Hematopoietic multipotent progenitor cell treated with erythropoietin and hydrocortisone succinate and interleukin-3 and kit ligand, for 6 days (in vitro differentiated cells): Measurements from ENCODE around the gene KCNG1.
"Not testable (repeated sequence)": the region's sequence is repeated elsewhere in the genome, so short reads cannot be mapped to it uniquely, and the experiment has no call there.

Experiments used
- DNase-seq: peaks from one replicate; pipeline ENCODE4 v3.0.0-alpha.2; 2015

The KCNG1 gene

GRCh38 chr20:51022803-51023616 is at the start of gene KCNG1:
TSS of gene KCNG1 (minus strand) at chr20:51023107. CDS start at chr20:51010338, 12,769 bp downstream.
- peak; percentile 79 for DNase-seq

GRCh38 chr20:51070621-51071020 is 47.7 kb upstream of the KCNG1 start:
- DNase-seq: no peak

GRCh38 chr20:51067792-51068191 is 44.9 kb upstream of the KCNG1 start:
- DNase-seq: no peak

- no peak for DNase-seq
Measured at GRCh38 chr20:51065615-51066014, 42.7 kb upstream of the KCNG1 start.

GRCh38 chr20:51064137-51064536 is 41.2 kb upstream of the KCNG1 start:
- no peak for DNase-seq

GRCh38 chr20:51062065-51062464 is 39.2 kb upstream of the KCNG1 start:
- DNase-seq: no peak

- no peak for DNase-seq
Measured at GRCh38 chr20:51061418-51062045, 38.6 kb upstream of the KCNG1 start.

- DNase-seq: no peak
Measured at GRCh38 chr20:51060301-51060700, 37.4 kb upstream of the KCNG1 start.

- DNase-seq: no peak
Measured at GRCh38 chr20:51059862-51060261, 37.0 kb upstream of the KCNG1 start.

- DNase-seq: no peak
Measured at GRCh38 chr20:51058017-51058416, 35.1 kb upstream of the KCNG1 start.

- DNase-seq: no peak
Measured at GRCh38 chr20:51054233-51054632, 31.3 kb upstream of the KCNG1 start.

GRCh38 chr20:51050531-51051075 is 27.7 kb upstream of the KCNG1 start:
- no peak for DNase-seq

- DNase-seq: no peak
Measured at GRCh38 chr20:51046021-51046985, 23.4 kb upstream of the KCNG1 start.

GRCh38 chr20:51045492-51045891 is 22.6 kb upstream of the KCNG1 start:
- not testable (repeated sequence) for DNase-seq

GRCh38 chr20:51044796-51045195 is 21.9 kb upstream of the KCNG1 start:
- no peak for DNase-seq

- DNase-seq: no peak
Measured at GRCh38 chr20:51043811-51044210, 20.9 kb upstream of the KCNG1 start.

GRCh38 chr20:51042657-51043247 is 19.8 kb upstream of the KCNG1 start:
- DNase-seq: no peak

GRCh38 chr20:51042064-51042463 is 19.2 kb upstream of the KCNG1 start:
- no peak for DNase-seq

GRCh38 chr20:51037532-51038115 is 14.7 kb upstream of the KCNG1 start:
- DNase-seq: no peak

GRCh38 chr20:51036827-51037531 is 14.1 kb upstream of the KCNG1 start:
- DNase-seq: no peak

GRCh38 chr20:51036226-51036625 is 13.3 kb upstream of the KCNG1 start:
- no peak for DNase-seq
